ENCODE data around the gene TEP1. TPM values are rescaled to one million over a fixed set of nuclear protein-coding genes. Genes with fewer than 3 reads are reported as not detected.

Gene TEP1
- total and polyA plus RNA-seq, 2 of the 13 experiments (the other 11 are each of a cell fraction or from before 2014, with no cell fraction given): 11.0 to 12.8 TPM

- TF ChIP-seq PAXIP1 (CRISPR knock-in tag; conservative IDR thresholded peaks at IDR 0.05) (peak; percentile 88), SAFB2 (CRISPR knock-in tag; IDR thresholded peaks at IDR 0.05; ENCODE audit: borderline replicate concordance, low read depth) (peak; percentile 52; the same call in 1 of the 2 replicates), ATRX (CRISPR knock-in tag; IDR thresholded peaks at IDR 0.05; ENCODE audit: borderline replicate concordance) (no peak), GPN1 (CRISPR knock-in tag; IDR thresholded peaks at IDR 0.05; ENCODE audit: borderline replicate concordance) (no peak), ZNF782 (CRISPR knock-in tag; IDR thresholded peaks at IDR 0.05; ENCODE audit: borderline replicate concordance) (no peak), ZNF598 (CRISPR knock-in tag; IDR thresholded peaks at IDR 0.05; ENCODE audit: borderline replicate concordance) (0 out of 2 replicates have a peak, but pooled peaks have one; percentile 82), ZNF788 (CRISPR knock-in tag; IDR thresholded peaks at IDR 0.05; ENCODE audit: borderline replicate concordance) (peak; percentile 55; the same call in 1 of the 2 replicates), NR2F6 (IDR thresholded peaks at IDR 0.05) (peak; percentile 66), NR2F6 (CRISPR knock-in tag; IDR thresholded peaks at IDR 0.05) (peak; percentile 73; the same call in 1 of the 2 replicates), ZIK1 (CRISPR knock-in tag; IDR thresholded peaks at IDR 0.05; ENCODE audit: borderline replicate concordance, low read depth) (0 out of 2 replicates have a peak, but pooled peaks have one; percentile 54), ZNF557 (CRISPR knock-in tag; IDR thresholded peaks at IDR 0.05) (0 out of 2 replicates have a peak, but pooled peaks have one; percentile 24), SRF (IDR thresholded peaks at IDR 0.05; ENCODE audit: low read depth, low read length) (no peak), KDM6A (CRISPR knock-in tag; IDR thresholded peaks at IDR 0.05; ENCODE audit: low read depth) (peak; percentile 67; the same call in 1 of the 2 replicates), CREM (IDR thresholded peaks at IDR 0.05) (no peak), CREM (CRISPR knock-in tag; IDR thresholded peaks at IDR 0.05) (no peak), ZNF607 (CRISPR knock-in tag; IDR thresholded peaks at IDR 0.05; ENCODE audit: borderline replicate concordance) (0 out of 2 replicates have a peak, but pooled peaks have one; percentile 35), ZFP91 (CRISPR knock-in tag; IDR thresholded peaks at IDR 0.05; ENCODE audit: borderline replicate concordance) (peak; percentile 75), ZNF670 (CRISPR knock-in tag; IDR thresholded peaks at IDR 0.05; ENCODE audit: borderline replicate concordance) (peak; percentile 8; the same call in 1 of the 2 replicates), TEAD3 (CRISPR knock-in tag; optimal IDR thresholded peaks at IDR 0.05; ENCODE audit: borderline replicate concordance) (peak; percentile 62)
- TF ChIP-seq, protein P1, sequence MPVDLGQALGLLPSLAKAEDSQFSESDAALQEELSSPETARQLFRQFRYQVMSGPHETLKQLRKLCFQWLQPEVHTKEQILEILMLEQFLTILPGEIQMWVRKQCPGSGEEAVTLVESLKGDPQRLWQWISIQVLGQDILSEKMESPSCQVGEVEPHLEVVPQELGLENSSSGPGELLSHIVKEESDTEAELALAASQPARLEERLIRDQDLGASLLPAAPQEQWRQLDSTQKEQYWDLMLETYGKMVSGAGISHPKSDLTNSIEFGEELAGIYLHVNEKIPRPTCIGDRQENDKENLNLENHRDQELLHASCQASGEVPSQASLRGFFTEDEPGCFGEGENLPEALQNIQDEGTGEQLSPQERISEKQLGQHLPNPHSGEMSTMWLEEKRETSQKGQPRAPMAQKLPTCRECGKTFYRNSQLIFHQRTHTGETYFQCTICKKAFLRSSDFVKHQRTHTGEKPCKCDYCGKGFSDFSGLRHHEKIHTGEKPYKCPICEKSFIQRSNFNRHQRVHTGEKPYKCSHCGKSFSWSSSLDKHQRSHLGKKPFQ (CRISPR knock-in tag; IDR thresholded peaks at IDR 0.05; ENCODE audit: insufficient replicate concordance): peak; percentile 30
- TF ChIP-seq, protein P2, sequence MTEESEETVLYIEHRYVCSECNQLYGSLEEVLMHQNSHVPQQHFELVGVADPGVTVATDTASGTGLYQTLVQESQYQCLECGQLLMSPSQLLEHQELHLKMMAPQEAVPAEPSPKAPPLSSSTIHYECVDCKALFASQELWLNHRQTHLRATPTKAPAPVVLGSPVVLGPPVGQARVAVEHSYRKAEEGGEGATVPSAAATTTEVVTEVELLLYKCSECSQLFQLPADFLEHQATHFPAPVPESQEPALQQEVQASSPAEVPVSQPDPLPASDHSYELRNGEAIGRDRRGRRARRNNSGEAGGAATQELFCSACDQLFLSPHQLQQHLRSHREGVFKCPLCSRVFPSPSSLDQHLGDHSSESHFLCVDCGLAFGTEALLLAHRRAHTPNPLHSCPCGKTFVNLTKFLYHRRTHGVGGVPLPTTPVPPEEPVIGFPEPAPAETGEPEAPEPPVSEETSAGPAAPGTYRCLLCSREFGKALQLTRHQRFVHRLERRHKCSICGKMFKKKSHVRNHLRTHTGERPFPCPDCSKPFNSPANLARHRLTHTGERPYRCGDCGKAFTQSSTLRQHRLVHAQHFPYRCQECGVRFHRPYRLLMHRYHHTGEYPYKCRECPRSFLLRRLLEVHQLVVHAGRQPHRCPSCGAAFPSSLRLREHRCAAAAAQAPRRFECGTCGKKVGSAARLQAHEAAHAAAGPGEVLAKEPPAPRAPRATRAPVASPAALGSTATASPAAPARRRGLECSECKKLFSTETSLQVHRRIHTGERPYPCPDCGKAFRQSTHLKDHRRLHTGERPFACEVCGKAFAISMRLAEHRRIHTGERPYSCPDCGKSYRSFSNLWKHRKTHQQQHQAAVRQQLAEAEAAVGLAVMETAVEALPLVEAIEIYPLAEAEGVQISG (CRISPR knock-in tag; IDR thresholded peaks at IDR 0.05): peak; percentile 75
Measured at GRCh38 chr14:20376071-20376588, 37.2 kb downstream of the TEP1 start (continued).
